ENCODE measurements around the gene RAB7A. TPM values are rescaled to one million over a fixed set of nuclear protein-coding genes. Genes with fewer than 3 reads are reported as not detected.

The RAB7A gene
- total and polyA plus RNA-seq, 11 donors: 143 to 343 (median 253) TPM

DNA sequence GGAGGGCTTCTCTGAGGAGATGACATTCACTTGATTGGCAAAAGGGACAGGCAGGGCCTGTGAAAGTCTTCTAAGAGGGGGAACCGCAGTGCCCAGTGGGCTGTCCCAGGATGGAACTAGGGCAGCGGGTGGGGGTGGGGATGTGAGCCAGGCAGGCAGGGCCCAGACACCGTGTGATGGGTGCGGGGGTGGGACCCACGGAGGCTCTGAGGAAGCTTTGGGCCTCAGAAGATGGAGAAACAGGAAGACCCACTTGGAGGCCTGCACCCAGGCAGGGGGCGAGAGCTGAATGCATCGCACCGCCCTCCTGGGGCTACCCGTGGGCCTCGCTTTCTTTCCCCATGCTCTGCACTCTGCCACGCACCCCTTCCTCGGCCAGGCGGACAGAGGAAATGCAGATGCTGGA lies 120.5 kb downstream of the RAB7A start:
- peak overlapping the region in 4 of 12 donors; percentile 48 to 60 (median 54) for H3K4me3 ChIP-seq
- no peaks in the 10 kb centered on the region for H3K9me3 ChIP-seq
- H3K4me1 ChIP-seq: peaks cover 0 to 21% (median 9%) of the 10 kb centered on the region in 12 donors
- WGBS, 4 donors: 62 to 69% (median 68%) methylated on average over 13 of the region's 13 CpGs
- no peak for TF ChIP-seq POLR2A (IDR thresholded peaks at IDR 0.05)
- TF ChIP-seq, protein P1, sequence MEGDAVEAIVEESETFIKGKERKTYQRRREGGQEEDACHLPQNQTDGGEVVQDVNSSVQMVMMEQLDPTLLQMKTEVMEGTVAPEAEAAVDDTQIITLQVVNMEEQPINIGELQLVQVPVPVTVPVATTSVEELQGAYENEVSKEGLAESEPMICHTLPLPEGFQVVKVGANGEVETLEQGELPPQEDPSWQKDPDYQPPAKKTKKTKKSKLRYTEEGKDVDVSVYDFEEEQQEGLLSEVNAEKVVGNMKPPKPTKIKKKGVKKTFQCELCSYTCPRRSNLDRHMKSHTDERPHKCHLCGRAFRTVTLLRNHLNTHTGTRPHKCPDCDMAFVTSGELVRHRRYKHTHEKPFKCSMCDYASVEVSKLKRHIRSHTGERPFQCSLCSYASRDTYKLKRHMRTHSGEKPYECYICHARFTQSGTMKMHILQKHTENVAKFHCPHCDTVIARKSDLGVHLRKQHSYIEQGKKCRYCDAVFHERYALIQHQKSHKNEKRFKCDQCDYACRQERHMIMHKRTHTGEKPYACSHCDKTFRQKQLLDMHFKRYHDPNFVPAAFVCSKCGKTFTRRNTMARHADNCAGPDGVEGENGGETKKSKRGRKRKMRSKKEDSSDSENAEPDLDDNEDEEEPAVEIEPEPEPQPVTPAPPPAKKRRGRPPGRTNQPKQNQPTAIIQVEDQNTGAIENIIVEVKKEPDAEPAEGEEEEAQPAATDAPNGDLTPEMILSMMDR (IDR thresholded peaks at IDR 0.05): no peak
- DNase-seq (no peak), ATAC-seq (peak; percentile 15 to 27 (median 22))
- H3K36me3 ChIP-seq: no peaks in the 10 kb centered on the region
- H3K27ac ChIP-seq: peak overlapping the region in 9 of 12 donors; percentile 77 to 91 (median 80)
- no peaks in the 10 kb centered on the region for H3K27me3 ChIP-seq
- intact Hi-C loops (cut with DNase I): loop anchor here (1.0 to 10.0 kb wide), 13 partner anchors 44 to 232 kb away; no protein-coding TSS in a partner anchor

GRCh38 chr3:128847666-128848370 lies 121.8 kb downstream of the RAB7A start:
- DNase-seq (no peak), ATAC-seq (no peak)
- intact Hi-C loops (cut with DNase I): loop anchor here in 9 of 10 donors (2.0 to 10.0 kb wide), 11 partner anchors 46 to 233 kb away; no protein-coding TSS in a partner anchor
- Histone ChIP-seq H3K36me3 (no peaks in the 10 kb centered on the region), H3K4me1 (peaks cover 0 to 21% (median 9%) of the 10 kb centered on the region in 12 donors), H3K4me3 (no peak overlapping the region), H3K27me3 (no peaks in the 10 kb centered on the region), H3K9me3 (no peaks in the 10 kb centered on the region), H3K27ac (no peak overlapping the region)
- TF ChIP-seq, protein P1 (IDR thresholded peaks at IDR 0.05): no peak
- TF ChIP-seq POLR2A (IDR thresholded peaks at IDR 0.05): no peak
- WGBS, 4 donors: 84 to 90% (median 88%) methylated on average over 13 to 15 of the region's 15 CpGs

DNA sequence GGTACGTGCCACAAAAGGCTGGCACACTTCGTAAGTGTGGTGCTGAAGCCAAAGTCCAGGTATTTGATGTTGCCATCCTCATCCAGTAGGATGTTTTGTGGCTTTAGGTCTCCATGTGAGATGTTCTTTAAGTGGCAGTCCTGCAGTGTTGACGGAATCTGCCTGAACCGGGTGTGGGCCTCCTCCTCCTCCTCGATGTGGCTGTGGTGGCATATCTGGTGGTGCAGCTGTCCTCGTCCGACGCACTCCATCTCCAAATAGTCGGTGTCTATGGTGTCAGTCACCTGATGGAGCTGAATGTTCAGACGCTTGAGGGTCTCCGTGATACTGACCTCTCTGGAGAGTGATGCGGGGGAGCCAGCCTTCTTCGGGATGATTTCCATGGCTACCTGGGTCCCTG lies 123.0 kb downstream of the RAB7A start:
- Histone ChIP-seq H3K27ac (no peak overlapping the region), H3K4me1 (peaks cover 0 to 22% (median 9%) of the 10 kb centered on the region in 12 donors), H3K4me3 (no peak overlapping the region), H3K36me3 (no peaks in the 10 kb centered on the region), H3K9me3 (peaks cover 0 to 4% (median 2%) of the 10 kb centered on the region in 12 donors), H3K27me3 (no peaks in the 10 kb centered on the region)
- DNase-seq (no peak), ATAC-seq (no peak)
- intact Hi-C loops (cut with DNase I): loop anchor here in 8 of 10 donors (2.0 to 10.0 kb wide), 9 partner anchors 47 to 234 kb away; no protein-coding TSS in a partner anchor
- WGBS, 4 donors: 84 to 96% (median 92%) methylated on average over 11 to 13 of the region's 13 CpGs
- TF ChIP-seq POLR2A (IDR thresholded peaks at IDR 0.05): no peak
- TF ChIP-seq, protein P1 (IDR thresholded peaks at IDR 0.05): no peak

DNA sequence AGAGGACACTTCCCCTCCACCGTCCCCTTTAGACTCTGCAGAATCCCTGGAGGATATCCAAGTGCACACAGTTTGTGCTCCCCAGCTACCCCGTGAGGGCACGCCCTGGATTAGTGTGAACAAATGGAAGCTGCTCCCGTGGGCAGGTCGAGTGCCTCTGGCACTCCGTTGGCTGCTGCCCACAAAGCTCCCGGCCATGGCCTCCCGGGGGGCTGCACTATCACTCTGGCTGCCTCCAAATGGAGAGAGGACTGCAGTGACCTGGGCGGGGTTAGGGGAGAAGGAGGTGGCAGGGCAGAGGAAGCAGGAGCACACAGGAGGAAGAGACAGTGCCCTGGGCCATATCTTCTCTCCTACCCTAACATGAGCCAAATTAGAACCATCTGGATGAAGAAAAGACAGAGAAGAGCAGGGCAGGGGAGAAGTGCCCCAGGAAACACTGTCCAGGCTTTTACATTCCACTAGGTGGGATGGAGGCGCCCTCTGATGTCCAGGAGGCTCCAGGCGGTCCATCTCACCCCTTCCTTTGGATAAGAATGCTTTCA lies 124.0 kb downstream of the RAB7A start:
- Histone ChIP-seq H3K27me3 (no peaks in the 10 kb centered on the region), H3K36me3 (no peaks in the 10 kb centered on the region), H3K27ac (no peak overlapping the region), H3K4me3 (no peak overlapping the region), H3K9me3 (peaks cover 0 to 14% (median 10%) of the 10 kb centered on the region in 12 donors), H3K4me1 (peaks cover 0 to 25% (median 9%) of the 10 kb centered on the region in 12 donors)
- intact Hi-C loops (cut with DNase I): loop anchor here in 8 of 10 donors (2.0 to 10.0 kb wide), 9 partner anchors 48 to 235 kb away; no protein-coding TSS in a partner anchor
- 48 to 56% (median 55%) methylated on average over 10 to 11 of the region's 11 CpGs for WGBS, 4 donors
- ATAC-seq (no peak), DNase-seq (no peak)
- TF ChIP-seq, protein P1 (IDR thresholded peaks at IDR 0.05): peak in 2 of 12 donors; percentile 14 to 21
- TF ChIP-seq POLR2A (IDR thresholded peaks at IDR 0.05): no peak
